CD4-positive, alpha-beta T cell treated with Interleukin-12 subunit alpha and Interleukin-12 subunit beta, for 1 hour (primary cell): Measurements from ENCODE around the gene SIX3.

Experiments
- DNase-seq: peaks from one replicate; pipeline ENCODE4 v3.0.0-alpha.2; 2020

SIX3 gene

DNA sequence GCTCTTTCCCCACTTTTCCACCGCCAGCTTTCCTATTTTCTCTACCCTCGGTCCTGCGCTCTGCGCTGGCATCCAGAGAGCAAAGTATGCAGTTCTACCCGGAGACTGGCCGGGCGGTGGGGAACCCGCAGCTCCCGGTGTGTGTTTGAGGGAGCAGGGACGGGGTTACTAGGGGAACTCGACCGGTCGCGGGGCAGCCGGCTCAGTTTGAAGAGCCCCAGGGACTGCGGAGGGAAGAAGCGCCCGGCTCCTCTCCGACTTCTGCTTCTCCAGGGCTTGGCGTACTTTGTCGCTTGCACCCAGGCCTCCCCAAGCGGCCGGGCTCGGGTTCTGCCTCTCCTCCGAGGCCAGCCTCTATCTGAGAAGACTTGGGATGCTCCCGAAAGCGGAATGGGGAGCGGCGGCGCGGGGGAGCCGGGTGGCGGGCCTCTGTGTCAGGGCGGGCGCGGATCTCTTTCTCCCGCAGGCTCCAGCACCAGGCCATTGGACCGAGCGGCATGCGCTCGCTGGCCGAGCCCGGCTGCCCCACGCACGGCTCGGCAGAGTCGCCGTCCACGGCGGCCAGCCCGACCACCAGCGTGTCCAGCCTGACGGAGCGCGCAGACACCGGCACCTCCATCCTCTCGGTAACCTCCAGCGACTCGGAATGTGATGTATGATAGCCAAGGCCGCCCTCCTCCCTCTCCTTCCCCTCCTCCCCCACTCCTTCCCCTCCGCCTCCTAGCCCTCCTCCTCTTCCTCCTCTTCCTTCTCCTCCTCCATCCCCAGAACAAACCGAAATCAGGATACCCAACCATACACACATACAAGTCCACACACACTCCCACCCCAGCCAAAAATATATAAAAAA lies 2.8 kb downstream of the SIX3 start:
- no peak for DNase-seq

GRCh38 chr2:44944952-44945612 lies 3.6 kb downstream of the SIX3 start:
- no peak for DNase-seq

GRCh38 chr2:44945676-44946371 lies 4.3 kb downstream of the SIX3 start:
- no peak for DNase-seq

- no peak for DNase-seq
These were observed 5.0 kb downstream of the SIX3 start for GRCh38 chr2:44946372-44947027.

DNA sequence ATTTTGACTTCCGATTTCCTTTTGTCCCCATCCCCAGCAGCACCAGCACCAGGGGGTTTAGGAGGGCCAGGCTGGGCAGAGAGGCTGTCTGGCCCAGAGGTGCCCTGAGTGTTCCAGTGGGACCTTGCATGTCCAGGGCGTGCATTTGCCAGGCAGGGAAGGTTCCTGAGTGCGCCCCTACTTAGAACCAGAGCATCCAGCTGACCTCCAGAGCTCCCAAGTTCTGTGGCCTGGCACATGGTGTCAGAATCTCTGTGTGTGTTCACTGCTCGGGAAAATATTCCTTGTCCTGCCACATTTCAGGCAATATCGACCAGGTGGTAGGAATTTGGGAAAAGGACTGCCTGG lies 5.5 kb downstream of the SIX3 start:
- DNase-seq = no peak

- no peak for DNase-seq
These were observed 7.2 kb downstream of the SIX3 start for GRCh38 chr2:44948565-44949328.

DNA sequence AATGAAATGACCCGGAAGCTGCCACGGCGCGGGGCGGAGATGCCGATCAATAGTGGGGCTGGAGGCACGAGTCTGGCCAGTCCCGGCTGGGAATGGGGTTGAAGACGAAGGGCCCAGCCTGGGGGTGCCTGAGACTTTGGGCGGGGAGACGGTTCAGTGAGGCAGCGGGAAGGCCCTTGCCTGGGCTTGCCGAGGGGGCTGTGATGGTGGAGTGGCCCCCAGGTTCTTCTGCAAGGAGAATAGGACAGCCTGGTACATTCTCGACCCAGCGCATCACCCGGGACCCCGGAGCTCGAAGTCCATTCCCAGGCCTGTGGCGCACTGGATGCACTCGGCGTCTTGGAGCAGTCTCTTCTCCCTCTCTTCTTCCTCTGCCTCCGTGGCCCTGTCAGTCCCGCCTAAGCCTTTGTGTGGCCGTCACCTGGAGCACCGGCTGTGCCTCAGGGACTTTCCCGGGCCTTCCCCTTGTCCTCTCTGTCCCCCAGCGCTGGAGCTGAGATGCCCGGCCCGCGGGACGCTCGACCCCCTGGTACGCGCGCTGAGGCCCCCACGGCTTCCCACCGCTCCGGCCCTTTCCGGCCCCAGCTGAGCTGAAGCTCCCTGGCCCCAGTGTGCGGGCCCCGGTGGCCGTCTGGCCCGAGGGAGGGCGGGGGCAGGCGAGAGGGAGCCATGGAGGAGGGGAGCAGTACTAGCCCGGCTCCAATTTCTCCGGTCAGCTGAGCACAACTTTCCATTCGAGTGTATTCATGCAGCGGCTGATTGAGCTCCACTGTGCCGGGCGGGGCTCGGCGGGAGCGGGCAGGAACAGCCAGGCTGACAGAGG lies 8.0 kb downstream of the SIX3 start:
- DNase-seq = no peak

DNA sequence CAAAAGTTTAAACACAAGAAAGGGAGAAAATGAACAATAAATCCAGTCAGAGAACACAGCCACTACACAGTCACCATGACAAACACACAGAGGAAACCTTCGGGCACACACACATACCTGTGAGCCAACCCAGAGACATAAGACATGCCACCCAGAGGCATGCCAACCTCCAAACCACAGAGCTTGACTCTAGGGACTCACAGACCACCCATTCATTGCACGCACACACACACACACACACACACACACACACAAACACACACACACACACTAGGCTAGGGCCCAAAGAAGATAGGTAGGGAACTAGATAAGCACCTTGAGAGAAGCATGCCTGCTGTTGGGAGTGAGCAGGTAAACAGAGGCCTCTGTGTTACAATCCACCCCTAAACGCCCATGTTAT lies 9.1 kb downstream of the SIX3 start:
- DNase-seq = no peak

DNA sequence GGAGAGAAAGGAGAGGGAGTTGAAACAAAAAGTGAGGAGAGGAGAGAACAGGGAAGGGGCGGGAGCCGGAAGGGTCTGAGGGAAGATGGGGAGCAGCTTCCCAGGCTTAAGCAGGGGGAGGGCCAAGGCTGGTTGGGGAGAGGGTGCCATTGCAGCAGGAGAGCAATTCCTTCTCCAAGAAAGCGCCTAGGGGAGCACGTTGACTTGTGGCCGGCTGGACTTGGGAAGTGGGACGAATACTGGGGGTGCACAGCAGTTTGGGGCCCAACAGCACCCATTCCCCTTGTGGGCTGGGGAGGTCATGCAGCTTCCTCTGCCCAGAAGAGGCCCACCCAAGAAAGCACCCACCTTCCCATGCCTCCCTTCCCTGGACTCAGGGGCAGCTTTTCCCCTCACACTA lies 9.6 kb downstream of the SIX3 start:
- DNase-seq = no peak

GRCh38 chr2:44951714-44952113 lies 10.2 kb downstream of the SIX3 start:
- DNase-seq = no peak

- DNase-seq = peak; percentile 6
These were observed 10.8 kb downstream of the SIX3 start for GRCh38 chr2:44952143-44952805.

DNA sequence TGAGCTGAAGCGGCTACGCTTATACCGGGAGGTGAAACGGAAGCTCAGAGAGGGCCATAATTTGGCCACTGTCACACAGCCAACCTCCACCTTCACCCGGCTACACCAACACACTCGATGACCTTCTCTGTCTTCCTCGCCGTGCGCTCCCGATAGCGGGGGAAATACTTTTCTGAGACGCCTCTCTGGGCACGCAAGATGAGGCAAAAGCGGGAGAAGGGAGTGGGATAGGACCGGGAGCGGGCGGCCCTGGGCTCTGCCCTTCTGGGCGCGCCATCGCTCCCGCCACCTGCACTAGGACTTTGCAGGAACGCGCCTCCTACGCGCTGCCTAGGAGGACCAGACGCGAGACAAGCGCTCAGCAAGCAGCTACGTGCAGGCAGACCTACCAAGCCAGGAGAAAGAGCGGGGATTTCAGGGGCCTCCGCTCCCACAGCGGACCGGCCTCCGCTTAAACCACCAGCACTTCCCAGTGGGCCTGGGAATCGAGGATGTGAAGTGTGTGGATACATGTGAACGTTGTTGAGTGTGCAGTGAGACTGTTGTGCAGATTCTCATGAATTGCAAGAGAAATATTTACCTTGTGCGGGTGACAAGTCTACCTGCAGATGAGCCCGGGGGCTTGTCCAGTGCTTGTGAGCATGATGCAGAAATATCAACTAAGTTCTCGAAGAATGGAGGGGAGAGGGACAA lies 11.4 kb downstream of the SIX3 start:
- no peak for DNase-seq

DNA sequence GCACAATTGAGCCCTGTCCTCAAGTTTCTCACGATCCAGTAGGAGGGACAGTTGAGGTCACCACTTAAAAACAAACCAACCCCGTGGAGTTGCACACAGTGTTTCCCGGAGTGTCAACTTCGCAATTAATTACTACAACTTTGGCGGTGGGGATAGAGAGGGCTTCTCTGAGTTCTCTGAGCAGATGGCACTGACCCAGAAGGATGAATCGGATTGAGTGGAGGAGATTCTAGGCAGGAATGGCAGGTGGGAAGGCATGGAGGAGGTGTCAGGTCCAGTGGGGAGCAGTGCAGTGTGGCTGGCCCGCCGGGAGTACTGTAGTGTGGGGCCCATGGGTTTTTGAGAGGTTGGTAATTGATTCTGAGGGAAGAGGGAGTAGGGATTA lies 12.0 kb downstream of the SIX3 start:
- DNase-seq = no peak

DNA sequence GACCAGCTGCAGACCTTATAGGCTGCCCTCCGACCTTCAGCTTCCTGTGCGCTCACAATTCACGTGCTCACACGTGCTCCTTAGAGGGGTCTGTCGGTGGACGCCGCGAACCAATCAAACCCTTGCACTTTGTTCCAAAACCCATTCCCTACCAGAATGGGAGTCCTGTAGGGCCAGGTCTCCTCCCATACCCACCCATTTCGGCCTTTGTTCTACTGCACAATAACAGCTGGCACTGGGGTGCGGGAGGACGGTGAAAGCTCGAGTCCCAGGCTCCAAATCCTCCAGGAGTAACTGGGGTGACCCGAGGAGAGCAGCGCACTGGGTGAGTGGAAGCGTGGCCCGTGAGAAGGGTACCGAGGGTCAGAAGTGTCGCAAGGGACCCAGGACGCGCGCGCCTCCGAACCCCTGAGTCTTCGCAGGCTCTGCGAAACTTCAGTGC lies 13.0 kb downstream of the SIX3 start:
- no peak for DNase-seq

- DNase-seq = no peak
These were observed 13.5 kb downstream of the SIX3 start for GRCh38 chr2:44954889-44955592.

GRCh38 chr2:44955593-44956392 lies 14.3 kb downstream of the SIX3 start:
- DNase-seq = peak; percentile 63

- DNase-seq = no peak
These were observed 15.3 kb downstream of the SIX3 start for GRCh38 chr2:44956843-44957242.

DNA sequence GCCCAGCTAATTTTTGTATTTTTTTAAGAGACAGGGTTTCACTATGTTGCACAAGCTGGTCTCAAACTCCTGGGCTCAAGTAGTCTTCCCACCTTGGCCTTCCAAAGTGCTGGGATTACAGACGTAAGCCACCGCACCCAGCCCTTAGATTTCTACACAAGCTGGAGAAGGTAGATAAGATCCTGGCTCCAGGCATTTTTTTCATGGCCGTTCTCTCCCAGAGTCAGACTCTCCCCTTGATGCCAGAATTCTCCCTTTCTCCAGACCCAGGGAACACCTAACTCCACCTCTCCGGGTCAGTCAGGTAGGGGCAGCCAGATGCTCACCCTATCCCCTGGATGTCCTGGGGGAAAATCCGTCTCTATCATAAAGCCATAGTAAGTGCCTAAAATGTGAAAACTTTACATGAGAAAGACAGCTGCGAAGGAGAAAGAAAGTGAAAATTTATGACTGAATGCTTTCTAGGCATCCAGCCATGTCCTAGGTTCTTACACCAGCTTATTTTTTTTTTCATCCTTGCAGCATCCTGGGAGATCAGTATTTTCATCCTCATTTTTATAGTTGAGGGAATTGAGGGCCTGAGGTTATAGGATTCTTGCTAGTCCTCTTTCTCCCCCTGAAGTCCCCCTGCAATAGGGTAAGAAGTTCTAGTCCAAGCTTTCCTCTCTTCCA lies 16.3 kb downstream of the SIX3 start:
- DNase-seq = no peak
